Large intestine (tissue), 3 donors: Measurements from ENCODE around the gene PTPRN2. TPM values are rescaled to one million over a fixed set of nuclear protein-coding genes. Genes with fewer than 3 reads are reported as not detected.

Experiments
- DNase-seq, 2 donors: peaks; one replicate each; pipeline versions ENCODE4 v3.0.0 to v3.0.0-alpha.2; 2013
- H3K27ac ChIP-seq: one replicate; pipeline ENCODE4 v1.5.1; 2013; ENCODE audit warnings: low read length
- H3K27me3 ChIP-seq: 2 replicates; pipeline ENCODE4 v1.6.1; 2013; ENCODE audit warnings: low read length; ENCODE audit not compliant: control insufficient read depth, insufficient read depth
- H3K36me3 ChIP-seq: 2 replicates; pipeline ENCODE4 v1.6.1; 2013; ENCODE audit warnings: low read length; ENCODE audit not compliant: control insufficient read depth, insufficient read depth
- H3K4me1 ChIP-seq: one replicate; pipeline ENCODE4 v1.6.1; 2013; ENCODE audit warnings: low read length; ENCODE audit not compliant: control insufficient read depth, insufficient read depth
- H3K4me3 ChIP-seq: one replicate; pipeline ENCODE4 v1.5.1; 2013; ENCODE audit warnings: low read length
- H3K9me3 ChIP-seq: one replicate; pipeline ENCODE4 v1.6.1; 2013; ENCODE audit warnings: mild to moderate bottlenecking, low read depth, low read length, moderate library complexity; ENCODE audit not compliant: control insufficient read depth
- WGBS: methylation state at CpG from one replicate; pipeline ENCODE4 v1.1.5; 2013; ENCODE audit warnings: low lambda C conversion rate; ENCODE audit not compliant: insufficient coverage; 5-methylcytosine and 5-hydroxymethylcytosine counted together
- polyA plus RNA-seq: library from polyadenylated mRNA; unstranded; fragments of 120-200 nt; gene quantifications from one replicate; pipeline ENCODE4 v1.2.1, GENCODE V29; 2013

PTPRN2 gene
- polyA plus RNA-seq, 1 donor, result 13.4 TPM

DNA sequence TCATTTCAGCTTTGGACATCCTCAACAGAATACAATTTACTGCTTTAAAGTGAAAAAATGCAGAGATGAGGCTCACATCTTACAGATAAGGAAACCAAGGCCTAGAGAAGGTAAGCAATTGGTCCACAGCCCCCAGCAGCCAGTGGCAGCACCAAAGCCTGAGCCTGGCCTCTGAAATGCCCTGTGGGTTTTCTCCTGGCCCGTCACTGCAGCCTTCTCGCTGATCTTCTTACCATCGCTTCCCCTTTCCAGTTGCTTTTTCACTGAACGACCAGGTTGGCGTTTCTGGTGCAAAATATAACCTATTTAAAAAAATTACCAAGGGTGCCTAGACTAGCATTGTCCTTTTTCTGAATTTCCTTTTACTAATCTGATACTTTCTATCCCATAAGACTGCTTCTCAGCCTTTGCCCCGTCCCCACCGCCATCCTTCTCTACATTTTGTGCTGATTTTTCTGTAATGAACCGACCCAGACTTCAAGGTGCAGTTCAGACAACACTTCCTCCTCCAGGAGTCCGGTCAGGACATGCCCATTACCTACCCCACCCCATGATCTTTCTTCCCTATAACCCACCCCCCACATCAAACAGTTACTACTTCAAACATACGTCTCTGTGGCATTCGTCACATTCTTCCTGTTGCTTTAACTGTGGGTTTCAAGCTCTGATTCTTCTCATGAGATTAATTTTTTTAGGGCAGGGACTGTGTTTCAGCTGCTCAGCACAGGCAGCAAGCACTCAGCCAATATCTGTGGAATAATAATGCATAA is 961.5 kb downstream of the PTPRN2 start:
- DNase-seq, result no peak
- Histone ChIP-seq H3K27me3 (no peaks in the 10 kb centered on the region), H3K27ac (no peak overlapping the region), H3K4me3 (no peak overlapping the region), H3K9me3 (no peaks in the 10 kb centered on the region), H3K4me1 (no peaks in the 10 kb centered on the region), H3K36me3 (no peaks in the 10 kb centered on the region)
- WGBS, result 90% methylated on average over 2 of the region's 11 CpGs

DNA sequence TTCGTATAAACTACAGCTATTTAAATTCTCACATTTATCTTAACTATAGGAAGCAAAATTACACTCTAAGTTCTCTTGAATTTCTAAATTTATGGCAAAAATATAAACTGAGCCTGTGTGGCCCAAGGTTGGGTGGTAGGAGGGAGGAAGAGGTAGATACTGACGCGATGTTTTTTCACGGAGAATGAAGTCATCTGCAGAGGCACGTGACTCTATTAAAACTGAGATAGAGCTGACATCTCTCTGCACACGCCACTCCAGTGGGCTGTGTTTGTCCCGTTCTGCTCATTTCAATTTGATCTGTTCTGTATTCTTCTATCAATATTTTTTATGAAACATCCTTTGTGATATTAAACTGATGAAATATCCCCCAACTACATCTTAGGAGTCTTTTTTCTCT is 964.1 kb downstream of the PTPRN2 start:
- Histone ChIP-seq H3K27ac (no peak overlapping the region), H3K4me1 (no peaks in the 10 kb centered on the region), H3K4me3 (no peak overlapping the region), H3K27me3 (no peaks in the 10 kb centered on the region), H3K9me3 (no peaks in the 10 kb centered on the region), H3K36me3 (no peaks in the 10 kb centered on the region)
- no peak for DNase-seq
- 100% methylated on average over 1 of the region's 7 CpGs for WGBS

DNA sequence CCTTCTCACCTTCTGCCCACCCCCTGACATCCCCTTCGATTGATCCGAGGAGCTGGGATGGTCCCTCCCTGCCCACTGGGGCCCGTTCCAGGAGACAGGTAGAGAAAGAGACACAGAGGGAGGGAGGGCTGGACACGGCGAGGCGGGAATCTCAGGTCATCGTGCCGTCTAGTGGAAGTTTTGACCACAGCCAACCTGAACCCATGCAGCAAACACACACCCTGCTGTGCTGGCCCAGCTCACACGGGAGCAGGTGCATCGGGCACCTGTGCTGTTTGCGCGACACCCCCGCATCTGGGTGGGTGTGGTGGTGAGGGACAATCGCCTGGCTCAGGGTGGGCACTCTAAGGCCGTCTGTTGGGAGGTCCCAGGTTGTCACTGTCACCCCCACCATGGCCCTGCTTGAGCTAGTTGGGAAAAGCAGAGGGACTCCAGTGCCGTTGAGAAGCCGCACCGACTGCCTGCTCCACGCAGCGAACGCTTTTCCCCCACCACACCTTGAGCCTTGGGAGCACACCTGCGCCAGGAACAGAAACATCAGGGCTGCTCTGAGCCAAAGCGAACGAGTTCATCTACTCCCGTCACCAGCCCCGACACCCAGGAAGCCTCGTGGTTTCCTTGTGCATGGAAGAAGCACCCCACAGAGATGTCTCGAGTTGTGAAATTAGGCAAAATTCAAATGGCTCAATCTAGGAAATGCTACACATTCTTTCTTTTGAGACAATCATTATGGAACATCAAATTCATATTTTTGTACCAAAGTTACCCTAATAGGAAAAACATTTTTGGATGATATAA is 965.0 kb downstream of the PTPRN2 start:
- Histone ChIP-seq H3K9me3 (no peaks in the 10 kb centered on the region), H3K4me3 (no peak overlapping the region), H3K27me3 (no peaks in the 10 kb centered on the region), H3K36me3 (no peaks in the 10 kb centered on the region), H3K27ac (no peak overlapping the region), H3K4me1 (no peaks in the 10 kb centered on the region)
- DNase-seq, result no peak
- WGBS, result 100% methylated on average over 1 of the region's 28 CpGs

DNA sequence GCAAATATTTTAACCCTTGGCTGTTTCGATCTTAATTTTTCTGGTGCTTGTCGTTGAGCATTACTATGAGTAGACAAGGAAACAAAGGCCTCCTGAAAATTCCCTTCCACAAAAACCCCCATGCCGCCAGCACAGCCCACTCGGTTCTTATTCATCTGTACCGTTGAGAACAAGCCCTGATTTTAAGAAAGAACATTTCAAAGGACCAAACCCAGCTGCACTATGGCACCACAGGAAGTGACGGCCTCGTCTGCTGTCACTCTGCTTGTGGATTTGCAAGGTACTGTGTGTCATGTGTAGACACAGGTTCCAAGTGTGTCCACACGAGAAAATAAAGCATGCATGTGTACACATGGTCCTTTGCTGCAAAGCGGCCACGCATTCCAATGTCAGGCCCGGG is 965.6 kb downstream of the PTPRN2 start:
- no peaks in the 10 kb centered on the region for H3K9me3 ChIP-seq
- H3K27ac ChIP-seq, result no peak overlapping the region
- DNase-seq, result no peak
- no peak overlapping the region for H3K4me3 ChIP-seq
- no peaks in the 10 kb centered on the region for H3K36me3 ChIP-seq
- no peaks in the 10 kb centered on the region for H3K27me3 ChIP-seq
- WGBS, result no CpG with 5 or more reads among the region's 11 CpGs
- H3K4me1 ChIP-seq, result no peaks in the 10 kb centered on the region

DNA sequence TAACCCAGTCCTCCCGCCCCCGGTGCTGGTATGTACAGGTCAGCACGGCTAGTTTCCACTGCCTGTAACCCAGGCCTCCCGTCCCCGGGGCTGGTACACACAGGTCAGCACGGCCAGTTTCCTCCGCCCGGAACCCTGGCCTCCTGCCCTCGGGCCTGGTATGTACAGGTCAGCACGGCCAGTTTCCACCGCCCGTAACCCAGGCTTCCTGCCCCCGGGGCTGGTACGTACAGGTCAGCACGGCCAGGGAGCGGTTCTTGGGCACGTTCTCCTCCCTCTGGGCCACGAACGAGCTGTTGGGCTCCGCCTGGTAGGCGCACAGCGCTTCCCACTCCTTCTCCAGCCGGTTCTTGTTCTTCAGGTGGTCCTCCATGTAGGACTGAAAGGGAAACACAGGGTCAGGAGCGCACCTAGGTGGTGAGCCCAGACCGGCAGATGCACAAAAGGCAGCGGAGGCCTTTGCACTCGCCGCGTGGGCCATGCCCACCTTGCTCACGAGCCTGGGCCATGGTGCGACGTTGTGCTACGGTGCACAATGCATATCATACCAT is 966.4 kb downstream of the PTPRN2 start:
- no peak for DNase-seq
- Histone ChIP-seq H3K4me3 (no peak overlapping the region), H3K9me3 (no peaks in the 10 kb centered on the region), H3K27ac (no peak overlapping the region), H3K36me3 (no peaks in the 10 kb centered on the region), H3K27me3 (no peaks in the 10 kb centered on the region), H3K4me1 (no peaks in the 10 kb centered on the region)
- 100% methylated on average over 4 of the region's 33 CpGs for WGBS

- no peak for DNase-seq
- Histone ChIP-seq H3K27me3 (no peaks in the 10 kb centered on the region), H3K27ac (no peak overlapping the region), H3K36me3 (no peaks in the 10 kb centered on the region), H3K4me1 (no peaks in the 10 kb centered on the region), H3K9me3 (no peaks in the 10 kb centered on the region), H3K4me3 (no peak overlapping the region)
- WGBS, result no CpG with 5 or more reads among the region's 11 CpGs
These were observed 967.0 kb downstream of the PTPRN2 start for GRCh38 chr7:157620616-157621015.

- H3K27ac ChIP-seq, result no peak overlapping the region
- DNase-seq, result no peak
- no peaks in the 10 kb centered on the region for H3K4me1 ChIP-seq
- H3K36me3 ChIP-seq, result no peaks in the 10 kb centered on the region
- H3K27me3 ChIP-seq, result no peaks in the 10 kb centered on the region
- no peak overlapping the region for H3K4me3 ChIP-seq
- H3K9me3 ChIP-seq, result peaks cover 3% of the 10 kb centered on the region
- no CpG with 5 or more reads among the region's 26 CpGs for WGBS
These were observed 967.7 kb downstream of the PTPRN2 start for GRCh38 chr7:157619753-157620525.

DNA sequence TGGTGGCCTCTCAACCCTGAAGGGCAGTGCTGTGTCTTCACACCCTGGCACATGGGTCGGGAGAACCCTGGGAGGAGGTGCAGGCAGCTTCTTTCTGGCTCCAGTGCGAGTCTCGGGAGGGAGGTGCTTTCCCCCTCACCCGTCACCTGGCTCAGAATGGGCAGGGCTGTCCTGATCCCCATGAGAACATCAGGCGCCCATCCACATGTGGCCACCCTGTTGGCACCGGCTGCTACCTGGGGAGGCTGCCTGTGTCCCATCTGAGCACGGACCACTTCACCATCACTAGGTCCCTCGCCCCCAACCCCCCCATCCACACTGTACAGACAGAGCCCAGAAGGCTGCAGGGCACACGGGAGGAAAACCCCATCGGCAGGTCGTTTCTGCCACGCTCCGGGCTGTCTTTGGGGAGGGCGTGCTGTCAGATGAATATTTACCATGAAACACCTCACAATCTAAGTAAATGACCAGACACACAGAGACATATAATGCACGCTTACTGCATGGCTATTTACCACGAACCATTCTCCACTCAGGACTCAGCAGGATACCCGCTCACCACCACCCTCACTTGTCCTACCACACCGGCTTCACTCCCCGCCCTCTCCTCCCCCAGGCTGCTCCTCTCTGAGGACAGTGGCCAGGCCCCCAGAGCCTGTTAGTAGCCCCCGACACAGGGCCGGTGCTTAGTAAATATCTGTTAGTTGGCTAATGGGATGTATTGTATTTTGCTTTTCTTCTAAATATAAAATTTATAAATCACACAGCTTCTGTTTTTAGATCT is 968.6 kb downstream of the PTPRN2 start:
- WGBS, result no CpG with 5 or more reads among the region's 21 CpGs
- H3K9me3 ChIP-seq, result peaks cover 3% of the 10 kb centered on the region

GRCh38 chr7:157618091-157618726 is 969.4 kb downstream of the PTPRN2 start:
- Histone ChIP-seq H3K27me3 (peaks cover 14% of the 10 kb centered on the region), H3K27ac (no peak overlapping the region), H3K36me3 (no peaks in the 10 kb centered on the region), H3K4me3 (no peak overlapping the region), H3K4me1 (no peaks in the 10 kb centered on the region), H3K9me3 (peaks cover 8% of the 10 kb centered on the region)
- 100% methylated on average over 1 of the region's 26 CpGs for WGBS
- DNase-seq, result no peak

More for the DNA sequence above, 968.6 kb downstream of the PTPRN2 start:
- peaks cover 7% of the 10 kb centered on the region for H3K27me3 ChIP-seq
- H3K4me1 ChIP-seq, result no peaks in the 10 kb centered on the region
- no peak overlapping the region for H3K4me3 ChIP-seq
- no peaks in the 10 kb centered on the region for H3K36me3 ChIP-seq
- H3K27ac ChIP-seq, result no peak overlapping the region
- no peak for DNase-seq
